Ishikawa (cell line): ENCODE measurements around the gene VIPR2.

Source experiments
- CEBPB ChIP-seq: IDR thresholded peaks from 2 replicates; pipeline ENCODE4 v1.6.1; 2012
- TAF1 ChIP-seq: IDR thresholded peaks from 2 replicates; pipeline ENCODE4 v1.6.1; 2012; ENCODE audit warnings: low read depth, mild to moderate bottlenecking
- TEAD4 ChIP-seq: IDR thresholded peaks from 2 replicates; pipeline ENCODE4 v1.6.1; 2012
- TF ChIP-seq, protein P1 (sequence below): IDR thresholded peaks from 2 replicates; pipeline ENCODE4 v1.6.1; 2012
- TF ChIP-seq, protein P2 (sequence below): IDR thresholded peaks from 2 replicates; pipeline ENCODE4 v1.6.1; 2012; ENCODE audit warnings: low read depth, mild to moderate bottlenecking

DNA sequence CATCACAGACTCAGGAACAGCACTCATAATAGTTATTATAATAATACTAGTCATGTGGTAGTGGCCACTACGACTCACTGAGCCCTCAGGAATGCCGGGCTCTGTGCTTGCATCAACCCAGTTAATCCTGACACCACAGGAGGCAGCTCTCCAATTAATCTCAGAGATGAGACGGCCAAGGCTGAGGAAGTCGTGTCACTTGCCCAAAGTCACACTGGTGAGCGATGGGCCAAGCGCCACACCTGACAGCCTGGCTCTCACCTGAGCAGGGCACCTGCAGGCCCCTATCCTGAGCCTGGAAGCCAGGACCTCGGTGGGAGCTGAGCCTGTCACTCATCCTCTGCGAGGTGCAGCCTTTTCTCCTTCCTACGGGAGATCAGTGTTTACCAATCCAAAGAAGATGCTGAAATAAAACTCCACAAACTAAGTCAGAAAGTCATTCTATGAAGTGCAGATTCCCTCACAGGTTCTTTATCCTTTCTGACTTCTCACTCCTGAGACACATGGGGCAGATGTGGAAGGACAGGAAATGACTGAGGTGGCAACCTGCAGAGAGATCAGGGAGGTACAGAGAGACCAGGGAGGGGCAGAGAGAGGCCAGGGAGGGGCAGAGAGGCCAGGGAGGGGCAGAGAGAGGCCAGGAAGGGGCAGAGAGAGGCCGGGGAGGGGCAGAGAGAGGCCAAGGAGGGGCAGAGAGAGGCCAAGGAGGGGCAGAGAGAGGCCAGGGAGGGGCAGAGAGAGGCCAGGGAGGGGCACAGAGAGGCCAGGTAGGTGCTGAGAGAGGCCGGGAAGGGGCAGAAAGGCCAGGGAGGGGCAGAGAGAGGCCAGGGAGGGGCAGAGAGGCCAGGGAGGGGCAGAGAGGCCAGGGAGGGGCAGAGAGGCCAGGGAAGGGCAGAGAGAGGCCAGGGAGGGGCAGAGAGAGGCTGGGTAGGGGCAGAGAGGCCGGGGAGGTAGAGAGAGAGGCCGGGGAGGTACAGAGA is 38.5 kb downstream of the VIPR2 start:
- TF ChIP-seq TAF1 = no peak
- TF ChIP-seq CEBPB = no peak
- TF ChIP-seq, protein P1, sequence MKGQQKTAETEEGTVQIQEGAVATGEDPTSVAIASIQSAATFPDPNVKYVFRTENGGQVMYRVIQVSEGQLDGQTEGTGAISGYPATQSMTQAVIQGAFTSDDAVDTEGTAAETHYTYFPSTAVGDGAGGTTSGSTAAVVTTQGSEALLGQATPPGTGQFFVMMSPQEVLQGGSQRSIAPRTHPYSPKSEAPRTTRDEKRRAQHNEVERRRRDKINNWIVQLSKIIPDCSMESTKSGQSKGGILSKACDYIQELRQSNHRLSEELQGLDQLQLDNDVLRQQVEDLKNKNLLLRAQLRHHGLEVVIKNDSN = no peak
- no peak for TF ChIP-seq TEAD4
- TF ChIP-seq, protein P2, sequence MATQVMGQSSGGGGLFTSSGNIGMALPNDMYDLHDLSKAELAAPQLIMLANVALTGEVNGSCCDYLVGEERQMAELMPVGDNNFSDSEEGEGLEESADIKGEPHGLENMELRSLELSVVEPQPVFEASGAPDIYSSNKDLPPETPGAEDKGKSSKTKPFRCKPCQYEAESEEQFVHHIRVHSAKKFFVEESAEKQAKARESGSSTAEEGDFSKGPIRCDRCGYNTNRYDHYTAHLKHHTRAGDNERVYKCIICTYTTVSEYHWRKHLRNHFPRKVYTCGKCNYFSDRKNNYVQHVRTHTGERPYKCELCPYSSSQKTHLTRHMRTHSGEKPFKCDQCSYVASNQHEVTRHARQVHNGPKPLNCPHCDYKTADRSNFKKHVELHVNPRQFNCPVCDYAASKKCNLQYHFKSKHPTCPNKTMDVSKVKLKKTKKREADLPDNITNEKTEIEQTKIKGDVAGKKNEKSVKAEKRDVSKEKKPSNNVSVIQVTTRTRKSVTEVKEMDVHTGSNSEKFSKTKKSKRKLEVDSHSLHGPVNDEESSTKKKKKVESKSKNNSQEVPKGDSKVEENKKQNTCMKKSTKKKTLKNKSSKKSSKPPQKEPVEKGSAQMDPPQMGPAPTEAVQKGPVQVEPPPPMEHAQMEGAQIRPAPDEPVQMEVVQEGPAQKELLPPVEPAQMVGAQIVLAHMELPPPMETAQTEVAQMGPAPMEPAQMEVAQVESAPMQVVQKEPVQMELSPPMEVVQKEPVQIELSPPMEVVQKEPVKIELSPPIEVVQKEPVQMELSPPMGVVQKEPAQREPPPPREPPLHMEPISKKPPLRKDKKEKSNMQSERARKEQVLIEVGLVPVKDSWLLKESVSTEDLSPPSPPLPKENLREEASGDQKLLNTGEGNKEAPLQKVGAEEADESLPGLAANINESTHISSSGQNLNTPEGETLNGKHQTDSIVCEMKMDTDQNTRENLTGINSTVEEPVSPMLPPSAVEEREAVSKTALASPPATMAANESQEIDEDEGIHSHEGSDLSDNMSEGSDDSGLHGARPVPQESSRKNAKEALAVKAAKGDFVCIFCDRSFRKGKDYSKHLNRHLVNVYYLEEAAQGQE = no peak
